HEK293 (cell line): ENCODE results near the gene PGGT1B.

Experiments
- AEBP2 ChIP-seq: fragments of 450-650 bp; formaldehyde crosslinking; IDR thresholded peaks from 2 replicates; pipeline ENCODE4 v1.5.1; 2016; ENCODE audit warnings: missing biosample characterization, missing genetic modification characterization, borderline replicate concordance
- HIC1 ChIP-seq: fragments of 450-650 bp; formaldehyde crosslinking; IDR thresholded peaks from 2 replicates; pipeline ENCODE4 v1.5.1; 2016; ENCODE audit warnings: missing biosample characterization, missing genetic modification characterization
- IKZF3 ChIP-seq: fragments of 450-650 bp; IDR thresholded peaks from 2 replicates; pipeline ENCODE4 v1.5.0; 2018; ENCODE audit warnings: missing biosample characterization, mild to moderate bottlenecking, missing genetic modification characterization, moderate library complexity
- INSM2 ChIP-seq: fragments of 450-650 bp; formaldehyde crosslinking; IDR thresholded peaks from 2 replicates; pipeline ENCODE4 v1.5.1; 2016; ENCODE audit warnings: missing biosample characterization, missing genetic modification characterization
- KLF1 ChIP-seq: fragments of 450-650 bp; formaldehyde crosslinking; IDR thresholded peaks from 2 replicates; pipeline ENCODE4 v1.5.1; 2016; ENCODE audit warnings: missing biosample characterization, missing genetic modification characterization
- KLF16 ChIP-seq: fragments of 450-650 bp; formaldehyde crosslinking; IDR thresholded peaks from 2 replicates; pipeline ENCODE4 v1.5.1; 2017; ENCODE audit warnings: missing biosample characterization, missing genetic modification characterization
- OVOL3 ChIP-seq: fragments of 450-650 bp; formaldehyde crosslinking; IDR thresholded peaks from 2 replicates; pipeline ENCODE4 v1.5.1; 2016; ENCODE audit warnings: missing biosample characterization, missing genetic modification characterization
- SP2 ChIP-seq: fragments of 450-650 bp; formaldehyde crosslinking; IDR thresholded peaks from 2 replicates; pipeline ENCODE4 v1.5.1; 2016; ENCODE audit warnings: missing biosample characterization, missing genetic modification characterization
- YY2 ChIP-seq: fragments of 450-650 bp; formaldehyde crosslinking; IDR thresholded peaks from 2 replicates; pipeline ENCODE4 v1.5.1; 2016; ENCODE audit warnings: missing biosample characterization, missing genetic modification characterization
- ZBTB20 ChIP-seq: fragments of 450-650 bp; formaldehyde crosslinking; IDR thresholded peaks from 2 replicates; pipeline ENCODE4 v1.5.1; 2016; ENCODE audit warnings: missing biosample characterization, missing genetic modification characterization
- ZFHX2 ChIP-seq: fragments of 450-650 bp; formaldehyde crosslinking; conservative IDR thresholded peaks from 2 replicates; pipeline ENCODE4 v1.5.1; 2016; ENCODE audit warnings: missing biosample characterization, missing genetic modification characterization
- ZNF132 ChIP-seq: fragments of 450-650 bp; formaldehyde crosslinking; IDR thresholded peaks from 2 replicates; pipeline ENCODE4 v1.5.1; 2017; ENCODE audit warnings: missing biosample characterization, missing genetic modification characterization, borderline replicate concordance
- ZNF292 ChIP-seq: fragments of 450-650 bp; formaldehyde crosslinking; IDR thresholded peaks from 2 replicates; pipeline ENCODE4 v1.5.1; 2016; ENCODE audit warnings: low read depth, missing biosample characterization, missing genetic modification characterization, borderline replicate concordance
- ZNF416 ChIP-seq: fragments of 450-650 bp; formaldehyde crosslinking; IDR thresholded peaks from 2 replicates; pipeline ENCODE4 v1.5.1; 2016; ENCODE audit warnings: missing biosample characterization, missing genetic modification characterization
- ZNF426 ChIP-seq: fragments of 450-650 bp; formaldehyde crosslinking; IDR thresholded peaks from 2 replicates; pipeline ENCODE4 v1.5.1; 2017; ENCODE audit warnings: missing biosample characterization, missing genetic modification characterization, mild to moderate bottlenecking, inconsistent platforms, moderate library complexity
- ZNF473 ChIP-seq: fragments of 450-650 bp; formaldehyde crosslinking; IDR thresholded peaks from 2 replicates; pipeline ENCODE4 v1.5.1; 2017; ENCODE audit warnings: missing biosample characterization, missing genetic modification characterization
- ZNF48 ChIP-seq: fragments of 450-650 bp; formaldehyde crosslinking; IDR thresholded peaks from 2 replicates; pipeline ENCODE4 v1.5.1; 2016; ENCODE audit warnings: missing biosample characterization, missing genetic modification characterization
- ZNF501 ChIP-seq: fragments of 450-650 bp; formaldehyde crosslinking; IDR thresholded peaks from 2 replicates; pipeline ENCODE4 v1.5.1; 2016; ENCODE audit warnings: missing biosample characterization, missing genetic modification characterization
- ZNF544 ChIP-seq: fragments of 450-650 bp; formaldehyde crosslinking; IDR thresholded peaks from 2 replicates; pipeline ENCODE4 v1.5.0; 2017; ENCODE audit warnings: missing biosample characterization, missing genetic modification characterization
- ZNF558 ChIP-seq: fragments of 450-650 bp; formaldehyde crosslinking; IDR thresholded peaks from 2 replicates; pipeline ENCODE4 v1.5.1; 2016; ENCODE audit warnings: missing biosample characterization, missing genetic modification characterization
- ZNF585B ChIP-seq: fragments of 450-650 bp; formaldehyde crosslinking; IDR thresholded peaks from 2 replicates; pipeline ENCODE4 v1.5.1; 2016; ENCODE audit warnings: missing biosample characterization, missing genetic modification characterization
- ZNF639 ChIP-seq: fragments of 450-650 bp; formaldehyde crosslinking; IDR thresholded peaks from 2 replicates; pipeline ENCODE4 v1.5.1; 2016; ENCODE audit warnings: missing biosample characterization, missing genetic modification characterization
- ZNF670 ChIP-seq: fragments of 450-650 bp; formaldehyde crosslinking; IDR thresholded peaks from 2 replicates; pipeline ENCODE4 v1.5.1; 2016; ENCODE audit warnings: missing biosample characterization, missing genetic modification characterization, low read depth
- ZNF701 ChIP-seq: fragments of 450-650 bp; formaldehyde crosslinking; IDR thresholded peaks from 2 replicates; pipeline ENCODE4 v1.5.1; 2016; ENCODE audit warnings: missing biosample characterization, missing genetic modification characterization
- ZNF791 ChIP-seq: fragments of 450-650 bp; formaldehyde crosslinking; IDR thresholded peaks from 2 replicates; pipeline ENCODE4 v1.5.1; 2016; ENCODE audit warnings: missing biosample characterization, missing genetic modification characterization
- ZNF837 ChIP-seq: fragments of 450-650 bp; formaldehyde crosslinking; IDR thresholded peaks from 2 replicates; pipeline ENCODE4 v1.5.1; 2016; ENCODE audit warnings: missing biosample characterization, missing genetic modification characterization
- ZSCAN23 ChIP-seq: fragments of 450-650 bp; formaldehyde crosslinking; IDR thresholded peaks from 2 replicates; pipeline ENCODE4 v1.5.1; 2016; ENCODE audit warnings: missing biosample characterization, missing genetic modification characterization
- TF ChIP-seq, protein P1 (sequence below): fragments of 450-650 bp; formaldehyde crosslinking; IDR thresholded peaks from 2 replicates; pipeline ENCODE4 v1.5.1; 2016; ENCODE audit warnings: missing biosample characterization, missing genetic modification characterization
- TF ChIP-seq, protein P2 (sequence below): sonication (generic); formaldehyde crosslinking; IDR thresholded peaks from 2 replicates; pipeline ENCODE4 v1.8.1; 2022; ENCODE audit warnings: mild to moderate bottlenecking, moderate library complexity, missing genetic modification reagents

PGGT1B gene

DNA sequence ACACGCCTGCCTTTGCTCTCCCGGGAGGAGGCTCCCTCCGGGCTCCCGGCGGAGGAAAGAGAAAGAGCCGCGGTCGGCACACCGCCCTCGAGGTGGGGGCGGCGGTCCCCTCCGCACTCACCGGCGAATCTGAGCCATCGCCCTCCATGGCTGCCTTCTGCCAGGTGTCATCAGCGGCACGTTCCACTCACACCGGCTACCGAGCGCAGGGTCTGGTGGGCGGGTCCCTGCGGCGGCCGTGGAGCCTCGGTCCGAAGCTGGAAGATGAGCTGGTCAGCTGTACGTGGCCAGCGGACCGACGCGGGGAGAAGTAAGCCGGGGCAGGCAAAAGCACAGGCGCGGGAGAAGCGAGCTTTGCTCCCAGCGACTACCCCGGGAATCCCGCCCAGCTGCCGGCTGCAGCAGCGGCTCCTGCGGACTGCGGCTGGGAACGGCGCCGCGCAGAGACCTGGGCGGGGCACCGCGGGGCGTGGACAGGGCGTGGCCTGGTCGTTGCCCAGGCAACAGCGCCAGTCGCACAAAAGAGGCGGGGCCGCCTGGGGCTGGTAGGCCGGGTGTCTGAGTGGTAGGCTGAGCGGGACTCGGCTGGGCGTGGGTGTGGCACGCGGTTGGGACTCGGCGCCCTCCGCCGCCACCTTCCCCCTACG lies 93.1 kb downstream of the PGGT1B start, which contains the start of gene TRIM36 (continued):
- TF ChIP-seq, protein P1, sequence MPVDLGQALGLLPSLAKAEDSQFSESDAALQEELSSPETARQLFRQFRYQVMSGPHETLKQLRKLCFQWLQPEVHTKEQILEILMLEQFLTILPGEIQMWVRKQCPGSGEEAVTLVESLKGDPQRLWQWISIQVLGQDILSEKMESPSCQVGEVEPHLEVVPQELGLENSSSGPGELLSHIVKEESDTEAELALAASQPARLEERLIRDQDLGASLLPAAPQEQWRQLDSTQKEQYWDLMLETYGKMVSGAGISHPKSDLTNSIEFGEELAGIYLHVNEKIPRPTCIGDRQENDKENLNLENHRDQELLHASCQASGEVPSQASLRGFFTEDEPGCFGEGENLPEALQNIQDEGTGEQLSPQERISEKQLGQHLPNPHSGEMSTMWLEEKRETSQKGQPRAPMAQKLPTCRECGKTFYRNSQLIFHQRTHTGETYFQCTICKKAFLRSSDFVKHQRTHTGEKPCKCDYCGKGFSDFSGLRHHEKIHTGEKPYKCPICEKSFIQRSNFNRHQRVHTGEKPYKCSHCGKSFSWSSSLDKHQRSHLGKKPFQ (tag by site-specific recombination) = no peak
- TF ChIP-seq AEBP2 (tag by site-specific recombination) = no peak
- TF ChIP-seq ZNF416 (tag by site-specific recombination) = no peak
- peak; percentile 13 for TF ChIP-seq ZBTB20 (tag by site-specific recombination)
- no peak for TF ChIP-seq ZSCAN23 (tag by site-specific recombination)
- no peak for TF ChIP-seq ZNF837 (tag by site-specific recombination)
- TF ChIP-seq, protein P2, sequence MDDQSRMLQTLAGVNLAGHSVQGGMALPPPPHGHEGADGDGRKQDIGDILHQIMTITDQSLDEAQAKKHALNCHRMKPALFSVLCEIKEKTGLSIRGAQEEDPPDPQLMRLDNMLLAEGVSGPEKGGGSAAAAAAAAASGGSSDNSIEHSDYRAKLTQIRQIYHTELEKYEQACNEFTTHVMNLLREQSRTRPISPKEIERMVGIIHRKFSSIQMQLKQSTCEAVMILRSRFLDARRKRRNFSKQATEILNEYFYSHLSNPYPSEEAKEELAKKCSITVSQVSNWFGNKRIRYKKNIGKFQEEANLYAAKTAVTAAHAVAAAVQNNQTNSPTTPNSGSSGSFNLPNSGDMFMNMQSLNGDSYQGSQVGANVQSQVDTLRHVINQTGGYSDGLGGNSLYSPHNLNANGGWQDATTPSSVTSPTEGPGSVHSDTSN (CRISPR knock-in tag) = 0 out of 2 replicates have a peak, but pooled peaks have one; percentile 52
- TF ChIP-seq ZNF473 (tag by site-specific recombination) = no peak
- TF ChIP-seq ZNF48 = no peak
- TF ChIP-seq ZNF544 (tag by site-specific recombination) = no peak
- peak; percentile 48; the same call in 1 of the 2 replicates for TF ChIP-seq KLF16 (tag by site-specific recombination)
- no peak for TF ChIP-seq ZNF426 (tag by site-specific recombination)
- no peak for TF ChIP-seq ZNF701 (tag by site-specific recombination)
- no peak for TF ChIP-seq ZNF791 (tag by site-specific recombination)
- no peak for TF ChIP-seq YY2 (tag by site-specific recombination)
- TF ChIP-seq INSM2 = peak; percentile 16; the same call in 1 of the 2 replicates
- no peak for TF ChIP-seq ZNF585B
- TF ChIP-seq SP2 (tag by site-specific recombination) = peak; percentile 83
- peak; percentile 98; the same call in 1 of the 2 replicates for TF ChIP-seq HIC1
- no peak for TF ChIP-seq ZNF670 (tag by site-specific recombination)
- no peak for TF ChIP-seq ZNF132 (tag by site-specific recombination)
- TF ChIP-seq IKZF3 (tag by site-specific recombination) = peak; percentile 65; the same call in 1 of the 2 replicates
- TF ChIP-seq OVOL3 (tag by site-specific recombination) = no peak
- peak; percentile 97 for TF ChIP-seq KLF1 (tag by site-specific recombination)
- TF ChIP-seq ZNF639 (tag by site-specific recombination) = 0 out of 2 replicates have a peak, but pooled peaks have one; percentile 14
- no peak for TF ChIP-seq ZNF558 (tag by site-specific recombination)
- peak; percentile 90; the same call in 1 of the 2 replicates for TF ChIP-seq ZNF501 (tag by site-specific recombination)
- no peak for TF ChIP-seq ZNF292
- no peak for TF ChIP-seq ZFHX2 (tag by site-specific recombination)
